ENCODE data around the gene AKR1B1.
A peak's percentile ranks its signal among the peaks of the same experiment; 100 is the strongest.

Gene AKR1B1

DNA sequence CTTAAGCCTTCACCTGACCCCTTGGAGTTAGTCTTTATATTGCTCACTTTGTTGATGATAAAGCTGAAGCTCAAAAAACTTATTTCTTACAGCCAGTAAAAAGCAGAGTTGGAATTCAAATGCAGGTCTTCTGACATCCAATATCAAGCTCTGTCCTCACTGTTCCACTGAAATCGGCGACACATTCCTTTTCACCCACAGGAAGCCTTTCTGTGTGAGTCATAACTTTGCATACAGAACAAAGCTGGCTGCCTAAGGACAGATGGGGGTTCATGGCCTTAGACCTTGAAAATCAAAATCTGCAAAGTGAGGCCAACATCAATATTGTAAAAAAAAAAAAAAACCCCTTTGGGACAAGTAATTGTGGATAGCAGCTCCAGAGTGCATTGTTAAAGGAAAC, 21.8 kb upstream of the AKR1B1 start:
- Histone ChIP-seq H3K4me3 (ENCODE audit: low read length, poor library complexity, severe bottlenecking) (no peak overlapping the region), H3K27me3 (ENCODE audit: insufficient read depth, low read length, poor library complexity, severe bottlenecking) (no peaks in the 10 kb centered on the region), H3K9ac (ENCODE audit: low read depth, low read length, poor library complexity, severe bottlenecking) (no peak overlapping the region), H2AFZ (ENCODE audit: low read length) (no peak overlapping the region), H3K9me3 (ENCODE audit: insufficient read depth, low read depth, low read length) (no peaks in the 10 kb centered on the region), H3K79me2 (ENCODE audit: insufficient read depth, low read length) (no peaks in the 10 kb centered on the region), H3K4me2 (ENCODE audit: low read depth, low read length, poor library complexity, severe bottlenecking) (no peak overlapping the region), H4K20me1 (ENCODE audit: insufficient read depth, low read length, poor library complexity, severe bottlenecking) (no peaks in the 10 kb centered on the region), H3K4me1 (ENCODE audit: insufficient read depth, low read length, poor library complexity, severe bottlenecking) (no peaks in the 10 kb centered on the region), H3F3A (ENCODE audit: low read depth) (no peaks in the 10 kb centered on the region), H3K36me3 (ENCODE audit: insufficient read depth, low read length) (no peaks in the 10 kb centered on the region), H3K9me2 (replicated peaks; ENCODE audit: low read depth, low read length) (no peaks in the 10 kb centered on the region)
- TF ChIP-seq EZH2phosphoT487 (IDR thresholded peaks at IDR 0.05; ENCODE audit: borderline replicate concordance), result no peak
- TF ChIP-seq, protein P1, sequence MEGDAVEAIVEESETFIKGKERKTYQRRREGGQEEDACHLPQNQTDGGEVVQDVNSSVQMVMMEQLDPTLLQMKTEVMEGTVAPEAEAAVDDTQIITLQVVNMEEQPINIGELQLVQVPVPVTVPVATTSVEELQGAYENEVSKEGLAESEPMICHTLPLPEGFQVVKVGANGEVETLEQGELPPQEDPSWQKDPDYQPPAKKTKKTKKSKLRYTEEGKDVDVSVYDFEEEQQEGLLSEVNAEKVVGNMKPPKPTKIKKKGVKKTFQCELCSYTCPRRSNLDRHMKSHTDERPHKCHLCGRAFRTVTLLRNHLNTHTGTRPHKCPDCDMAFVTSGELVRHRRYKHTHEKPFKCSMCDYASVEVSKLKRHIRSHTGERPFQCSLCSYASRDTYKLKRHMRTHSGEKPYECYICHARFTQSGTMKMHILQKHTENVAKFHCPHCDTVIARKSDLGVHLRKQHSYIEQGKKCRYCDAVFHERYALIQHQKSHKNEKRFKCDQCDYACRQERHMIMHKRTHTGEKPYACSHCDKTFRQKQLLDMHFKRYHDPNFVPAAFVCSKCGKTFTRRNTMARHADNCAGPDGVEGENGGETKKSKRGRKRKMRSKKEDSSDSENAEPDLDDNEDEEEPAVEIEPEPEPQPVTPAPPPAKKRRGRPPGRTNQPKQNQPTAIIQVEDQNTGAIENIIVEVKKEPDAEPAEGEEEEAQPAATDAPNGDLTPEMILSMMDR (conservative IDR thresholded peaks at IDR 0.05; ENCODE audit: low read length), result no peak

DNA sequence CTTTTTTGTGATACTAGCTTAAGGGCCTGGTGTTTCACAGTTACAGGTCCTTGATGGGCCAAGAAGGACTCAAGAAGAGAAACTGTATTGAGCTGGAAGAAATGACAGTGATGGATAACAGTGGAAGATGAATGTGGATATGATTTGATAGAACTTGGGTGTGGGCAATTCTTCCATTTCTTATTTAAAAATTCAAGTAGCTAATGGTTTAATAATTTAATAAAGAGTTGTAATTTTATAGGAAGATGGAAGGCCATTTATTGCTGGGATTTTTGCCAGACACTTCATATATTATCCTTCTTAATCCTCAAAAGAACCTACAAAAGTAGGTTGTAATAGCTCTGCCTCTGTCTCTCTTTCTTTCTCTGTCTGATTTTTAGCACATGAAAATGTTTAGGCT, 21.3 kb upstream of the AKR1B1 start:
- H3K36me3 ChIP-seq (ENCODE audit: insufficient read depth, low read length), result no peaks in the 10 kb centered on the region
- no peaks in the 10 kb centered on the region for H3K9me3 ChIP-seq (ENCODE audit: insufficient read depth, low read depth, low read length)
- no peak overlapping the region for H3K9ac ChIP-seq (ENCODE audit: low read depth, low read length, poor library complexity, severe bottlenecking)
- no peaks in the 10 kb centered on the region for H4K20me1 ChIP-seq (ENCODE audit: insufficient read depth, low read length, poor library complexity, severe bottlenecking)
- H3K4me1 ChIP-seq (ENCODE audit: insufficient read depth, low read length, poor library complexity, severe bottlenecking), result no peaks in the 10 kb centered on the region
- H3K4me3 ChIP-seq (ENCODE audit: low read length, poor library complexity, severe bottlenecking), result no peak overlapping the region
- TF ChIP-seq, protein P1 (conservative IDR thresholded peaks at IDR 0.05; ENCODE audit: low read length), result no peak
- TF ChIP-seq EZH2phosphoT487 (IDR thresholded peaks at IDR 0.05; ENCODE audit: borderline replicate concordance), result no peak
- H3K4me2 ChIP-seq (ENCODE audit: low read depth, low read length, poor library complexity, severe bottlenecking), result no peak overlapping the region
- no peaks in the 10 kb centered on the region for H3K9me2 ChIP-seq (replicated peaks; ENCODE audit: low read depth, low read length)
- no peaks in the 10 kb centered on the region for H3K27me3 ChIP-seq (ENCODE audit: insufficient read depth, low read length, poor library complexity, severe bottlenecking)
- no peaks in the 10 kb centered on the region for H3F3A ChIP-seq (ENCODE audit: low read depth)
- H3K79me2 ChIP-seq (ENCODE audit: insufficient read depth, low read length), result no peaks in the 10 kb centered on the region
- no peak overlapping the region for H2AFZ ChIP-seq (ENCODE audit: low read length)

DNA sequence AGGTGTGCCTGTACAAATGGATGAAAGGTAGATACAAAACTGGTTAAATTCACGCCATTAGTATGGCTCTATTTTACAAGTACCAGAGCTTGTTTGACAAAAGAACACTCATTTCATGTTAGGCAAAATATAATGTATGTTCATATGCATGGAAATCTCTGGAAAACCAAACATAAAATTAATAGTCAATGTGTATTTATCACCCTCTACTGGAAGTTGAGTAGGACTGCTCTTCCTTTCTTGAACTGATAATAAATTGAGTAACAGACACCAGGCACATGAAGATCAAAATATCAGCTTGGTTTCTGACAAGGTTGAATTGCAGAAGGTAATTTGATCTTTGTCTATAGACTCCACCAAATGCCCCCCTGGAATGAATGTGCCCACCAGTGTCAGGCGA, 19.8 kb upstream of the AKR1B1 start:
- H4K20me1 ChIP-seq (ENCODE audit: insufficient read depth, low read length, poor library complexity, severe bottlenecking), result no peaks in the 10 kb centered on the region

More for the DNA sequence above, 19.8 kb upstream of the AKR1B1 start:
- no peak for TF ChIP-seq EZH2phosphoT487 (IDR thresholded peaks at IDR 0.05; ENCODE audit: borderline replicate concordance)
- TF ChIP-seq, protein P1 (conservative IDR thresholded peaks at IDR 0.05; ENCODE audit: low read length), result peak; percentile 34; the same call in 1 of the 2 replicates
- no peaks in the 10 kb centered on the region for H3K79me2 ChIP-seq (ENCODE audit: insufficient read depth, low read length)
- no peak overlapping the region for H3K4me2 ChIP-seq (ENCODE audit: low read depth, low read length, poor library complexity, severe bottlenecking)
- H3K27me3 ChIP-seq (ENCODE audit: insufficient read depth, low read length, poor library complexity, severe bottlenecking), result no peaks in the 10 kb centered on the region
- H3K4me3 ChIP-seq (ENCODE audit: low read length, poor library complexity, severe bottlenecking), result no peak overlapping the region
- no peaks in the 10 kb centered on the region for H3K9me3 ChIP-seq (ENCODE audit: insufficient read depth, low read depth, low read length)
- H3K36me3 ChIP-seq (ENCODE audit: insufficient read depth, low read length), result no peaks in the 10 kb centered on the region
- H3K9ac ChIP-seq (ENCODE audit: low read depth, low read length, poor library complexity, severe bottlenecking), result no peak overlapping the region
- no peaks in the 10 kb centered on the region for H3K9me2 ChIP-seq (replicated peaks; ENCODE audit: low read depth, low read length)
- no peak overlapping the region for H2AFZ ChIP-seq (ENCODE audit: low read length)
- no peaks in the 10 kb centered on the region for H3F3A ChIP-seq (ENCODE audit: low read depth)
- no peaks in the 10 kb centered on the region for H3K4me1 ChIP-seq (ENCODE audit: insufficient read depth, low read length, poor library complexity, severe bottlenecking)

All from Loucy (cell line).